Caco-2 (cell line): ENCODE measurements around the gene PID1. TPM values are rescaled to one million over a fixed set of nuclear protein-coding genes. Genes with fewer than 3 reads are reported as not detected.

Experiments used
- BruUV-seq: library from RNA; stranded (reverse); fragments of 400-500 nt; replicated peaks from 2 replicates; lab custom pipeline; 2021; lab: Mats Ljungman, UMichigan
- CTCF ChIA-PET: fragments of 300-600 bp; sonication (Branson Sonifier 250); formaldehyde crosslinking; loops from one replicate; lab custom pipeline; 2022; ENCODE audit warnings: antibody characterized with exemption; lab: Charles Lee
- POLR2A ChIA-PET: fragments of 300-600 bp; sonication (Branson Sonifier 250); formaldehyde crosslinking; loops from one replicate; lab custom pipeline; 2022; ENCODE audit warnings: antibody characterized with exemption; lab: Charles Lee
- DNase-seq, 2 experiments: peaks; one replicate each; pipeline versions ENCODE4 v3.0.0 to v3.0.0-alpha.2; 2020 to 2022
- H3K27me3 ChIP-seq: replicated peaks from 2 replicates; pipeline ENCODE4 v1.6.0; 2011; ENCODE audit warnings: low read length; ENCODE audit not compliant: control insufficient read depth, insufficient read depth
- H3K36me3 ChIP-seq: 2 replicates; pipeline ENCODE4 v1.5.1; 2011; ENCODE audit warnings: low read length; ENCODE audit not compliant: control insufficient read depth, insufficient read depth
- H3K4me1 ChIP-seq: fragments of 250-450 bp; sonication (Bioruptor Pico); 2 replicates; pipeline ENCODE4 v1.5.1; 2020; ENCODE audit warnings: mild to moderate bottlenecking
- H3K4me3 ChIP-seq: 2 replicates; pipeline ENCODE4 v1.5.1; 2011; ENCODE audit warnings: low read depth, mild to moderate bottlenecking, control low read depth, low read length
- H3K9me3 ChIP-seq: fragments of 250-450 bp; sonication (Bioruptor Pico); 2 replicates; pipeline ENCODE4 v1.5.1; 2020; ENCODE audit warnings: mild to moderate bottlenecking, moderate library complexity
- H3K27ac Mint-ChIP-seq: one replicate; pipeline ENCODE4 v1.8.0; 2022; ENCODE audit warnings: mixed read lengths; ENCODE audit not compliant: unreplicated experiment
- H3K27me3 Mint-ChIP-seq: one replicate; pipeline ENCODE4 v1.8.0; 2022; ENCODE audit warnings: mixed read lengths; ENCODE audit not compliant: insufficient read depth, unreplicated experiment
- H3K36me3 Mint-ChIP-seq: one replicate; pipeline ENCODE4 v1.8.0; 2022; ENCODE audit warnings: mild to moderate bottlenecking, mixed read lengths; ENCODE audit not compliant: insufficient read depth, unreplicated experiment
- H3K4me1 Mint-ChIP-seq: one replicate; pipeline ENCODE4 v1.8.0; 2022; ENCODE audit warnings: low read depth, mixed read lengths; ENCODE audit not compliant: unreplicated experiment
- H3K4me3 Mint-ChIP-seq: one replicate; pipeline ENCODE4 v1.8.0; 2022; ENCODE audit warnings: mild to moderate bottlenecking, moderate library complexity, mixed read lengths; ENCODE audit not compliant: unreplicated experiment
- H3K9me3 Mint-ChIP-seq: one replicate; pipeline ENCODE4 v1.8.0; 2022; ENCODE audit warnings: mixed read lengths; ENCODE audit not compliant: unreplicated experiment
- intact Hi-C: fragments of 100-400 bp; cut with micrococcal nuclease; formaldehyde crosslinking; loops from one replicate; pipeline ENCODE4 v1.10.0; 2022; ENCODE audit not compliant: unreplicated experiment
- total RNA-seq: library from RNA; stranded (reverse); gene quantifications from 2 replicates; pipeline ENCODE4 v1.2.3, GENCODE V29; 2022
- TF ChIP-seq, protein P1 (sequence below), 2 experiments: fragments of 200-600 bp in 1 of 2; IDR thresholded peaks; 1 replicate in 1 of 2; 2 replicates in 1 of 2; pipeline versions ENCODE4 v1.5.1 to v1.8.0; 2011 to 2022; ENCODE audit warnings: antibody characterized with exemption in 1 of 2, control low read depth in 1 of 2, inconsistent platforms in 1 of 2, low read depth in 1 of 2, low read length in 1 of 2, mild to moderate bottlenecking in 1 of 2, moderate library complexity in 1 of 2; ENCODE audit not compliant: insufficient read depth in 1 of 2, severe bottlenecking in 1 of 2, unreplicated experiment in 1 of 2

Gene PID1
- total RNA-seq, 1 experiment from 2014 or later = 9.8 TPM

DNA sequence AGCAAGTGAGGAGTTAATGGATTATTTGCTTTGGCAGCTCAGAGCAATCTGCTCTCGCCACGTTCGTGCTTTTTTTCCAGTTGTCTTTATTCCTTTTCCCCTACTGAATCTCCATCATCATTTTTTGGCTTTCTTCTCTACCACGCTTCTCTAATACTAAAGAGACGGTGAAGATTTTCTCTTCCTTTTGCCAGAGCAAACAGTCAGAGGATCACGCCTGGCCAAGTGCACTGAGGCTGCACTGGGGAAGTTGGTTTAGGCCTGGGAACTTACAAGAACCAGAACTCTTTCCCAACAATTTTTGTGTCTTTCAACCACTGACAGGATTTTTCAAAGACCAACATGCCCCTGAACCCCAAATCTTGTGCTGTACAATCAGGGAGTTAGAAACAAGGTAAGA is 172.3 kb downstream of the PID1 start:
- ChIA-PET CTCF (no interaction called here), POLR2A (no interaction called here)
- Mint-ChIP-seq H3K27ac (no peak overlapping the region), H3K4me3 (no peak overlapping the region), H3K9me3 (no peaks in the 10 kb centered on the region), H3K36me3 (no peaks in the 10 kb centered on the region), H3K4me1 (no peaks in the 10 kb centered on the region), H3K27me3 (no peaks in the 10 kb centered on the region)
- Histone ChIP-seq H3K9me3 (no peaks in the 10 kb centered on the region), H3K27me3 (no peaks in the 10 kb centered on the region), H3K4me3 (no peak overlapping the region), H3K36me3 (no peaks in the 10 kb centered on the region), H3K4me1 (no peaks in the 10 kb centered on the region)
- intact Hi-C loops = no loop called here
- TF ChIP-seq, protein P1, sequence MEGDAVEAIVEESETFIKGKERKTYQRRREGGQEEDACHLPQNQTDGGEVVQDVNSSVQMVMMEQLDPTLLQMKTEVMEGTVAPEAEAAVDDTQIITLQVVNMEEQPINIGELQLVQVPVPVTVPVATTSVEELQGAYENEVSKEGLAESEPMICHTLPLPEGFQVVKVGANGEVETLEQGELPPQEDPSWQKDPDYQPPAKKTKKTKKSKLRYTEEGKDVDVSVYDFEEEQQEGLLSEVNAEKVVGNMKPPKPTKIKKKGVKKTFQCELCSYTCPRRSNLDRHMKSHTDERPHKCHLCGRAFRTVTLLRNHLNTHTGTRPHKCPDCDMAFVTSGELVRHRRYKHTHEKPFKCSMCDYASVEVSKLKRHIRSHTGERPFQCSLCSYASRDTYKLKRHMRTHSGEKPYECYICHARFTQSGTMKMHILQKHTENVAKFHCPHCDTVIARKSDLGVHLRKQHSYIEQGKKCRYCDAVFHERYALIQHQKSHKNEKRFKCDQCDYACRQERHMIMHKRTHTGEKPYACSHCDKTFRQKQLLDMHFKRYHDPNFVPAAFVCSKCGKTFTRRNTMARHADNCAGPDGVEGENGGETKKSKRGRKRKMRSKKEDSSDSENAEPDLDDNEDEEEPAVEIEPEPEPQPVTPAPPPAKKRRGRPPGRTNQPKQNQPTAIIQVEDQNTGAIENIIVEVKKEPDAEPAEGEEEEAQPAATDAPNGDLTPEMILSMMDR (IDR thresholded peaks at IDR 0.05; ENCODE audit: insufficient read depth in 1 of 2, low read depth in 1 of 2, low read length in 1 of 2, severe bottlenecking in 1 of 2, unreplicated experiment in 1 of 2) = no peak
- no peak for DNase-seq
- no TSS peak for BruUV-seq

DNA sequence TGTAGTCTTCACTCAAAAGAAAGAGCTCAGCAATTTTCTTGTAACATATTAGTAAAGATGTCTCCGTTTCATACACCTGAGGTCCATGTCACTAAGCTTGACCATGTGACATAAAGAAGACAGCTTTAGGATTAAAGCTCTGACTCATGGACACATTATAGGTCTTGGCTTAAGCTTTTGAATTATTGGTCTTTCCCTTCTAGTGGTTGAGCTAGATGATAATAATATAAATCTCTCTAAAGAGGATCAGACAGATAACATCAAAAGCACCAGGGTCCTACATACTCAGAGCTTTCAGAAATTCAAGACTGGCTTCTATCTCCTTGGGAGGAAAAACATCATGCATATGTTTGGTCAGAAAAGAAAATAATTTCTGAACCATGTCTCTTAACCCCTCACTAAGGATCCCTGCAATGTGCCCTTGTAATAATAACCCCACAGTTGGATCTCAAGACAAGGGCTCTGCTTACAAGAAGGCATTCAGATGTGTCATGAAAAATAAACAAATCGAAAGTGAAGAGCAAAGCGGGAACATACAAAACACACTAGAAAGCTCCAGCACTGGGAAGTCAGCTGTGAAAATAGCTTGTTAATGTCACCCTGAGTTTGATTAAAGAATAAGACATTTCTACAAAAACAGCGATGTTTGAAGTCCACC is 174.5 kb downstream of the PID1 start:
- H3K27me3 Mint-ChIP-seq = no peaks in the 10 kb centered on the region
- POLR2A ChIA-PET = no interaction called here
- CTCF ChIA-PET = no interaction called here
- no peaks in the 10 kb centered on the region for H3K4me1 ChIP-seq
- no TSS peak for BruUV-seq
- no peaks in the 10 kb centered on the region for H3K36me3 Mint-ChIP-seq
- no peaks in the 10 kb centered on the region for H3K27me3 ChIP-seq
- TF ChIP-seq, protein P1 (IDR thresholded peaks at IDR 0.05; ENCODE audit: insufficient read depth in 1 of 2, low read depth in 1 of 2, low read length in 1 of 2, severe bottlenecking in 1 of 2, unreplicated experiment in 1 of 2) = no peak
- no peak overlapping the region for H3K27ac Mint-ChIP-seq
- H3K4me3 Mint-ChIP-seq = no peak overlapping the region
- H3K9me3 Mint-ChIP-seq = no peaks in the 10 kb centered on the region
- H3K4me1 Mint-ChIP-seq = no peaks in the 10 kb centered on the region
- no peak overlapping the region for H3K4me3 ChIP-seq
- H3K36me3 ChIP-seq = no peaks in the 10 kb centered on the region
- intact Hi-C loops = no loop called here
- no peak for DNase-seq
- no peaks in the 10 kb centered on the region for H3K9me3 ChIP-seq

DNA sequence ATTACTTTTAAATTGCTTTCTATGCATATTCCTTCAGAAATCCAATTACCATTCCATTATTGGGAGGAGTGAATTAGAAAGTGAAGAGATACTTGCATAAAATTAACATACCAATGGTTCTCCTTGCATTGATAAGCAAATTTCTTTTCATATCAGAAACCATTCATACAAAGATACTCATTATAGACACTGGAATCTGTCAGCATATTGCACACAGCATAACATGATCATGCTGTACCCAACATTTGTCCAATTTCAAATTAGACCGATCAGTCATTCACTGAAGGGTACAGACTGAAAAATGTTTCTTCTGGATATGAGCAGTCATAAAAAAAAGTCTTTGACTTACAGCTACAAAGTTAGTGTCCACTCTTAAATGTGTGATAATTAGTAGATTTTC is 175.6 kb downstream of the PID1 start:
- Histone ChIP-seq H3K36me3 (no peaks in the 10 kb centered on the region), H3K9me3 (no peaks in the 10 kb centered on the region), H3K4me3 (no peak overlapping the region), H3K4me1 (no peaks in the 10 kb centered on the region), H3K27me3 (no peaks in the 10 kb centered on the region)
- Mint-ChIP-seq H3K27ac (no peak overlapping the region), H3K9me3 (no peaks in the 10 kb centered on the region), H3K27me3 (no peaks in the 10 kb centered on the region), H3K36me3 (no peaks in the 10 kb centered on the region), H3K4me1 (no peaks in the 10 kb centered on the region), H3K4me3 (no peak overlapping the region)
- no TSS peak for BruUV-seq
- POLR2A ChIA-PET = no interaction called here
- DNase-seq = no peak
- CTCF ChIA-PET = no interaction called here
- intact Hi-C loops = no loop called here
- TF ChIP-seq, protein P1 (IDR thresholded peaks at IDR 0.05; ENCODE audit: insufficient read depth in 1 of 2, low read depth in 1 of 2, low read length in 1 of 2, severe bottlenecking in 1 of 2, unreplicated experiment in 1 of 2) = no peak
